ENCODE data around the gene POLR3B.

The POLR3B gene

DNA sequence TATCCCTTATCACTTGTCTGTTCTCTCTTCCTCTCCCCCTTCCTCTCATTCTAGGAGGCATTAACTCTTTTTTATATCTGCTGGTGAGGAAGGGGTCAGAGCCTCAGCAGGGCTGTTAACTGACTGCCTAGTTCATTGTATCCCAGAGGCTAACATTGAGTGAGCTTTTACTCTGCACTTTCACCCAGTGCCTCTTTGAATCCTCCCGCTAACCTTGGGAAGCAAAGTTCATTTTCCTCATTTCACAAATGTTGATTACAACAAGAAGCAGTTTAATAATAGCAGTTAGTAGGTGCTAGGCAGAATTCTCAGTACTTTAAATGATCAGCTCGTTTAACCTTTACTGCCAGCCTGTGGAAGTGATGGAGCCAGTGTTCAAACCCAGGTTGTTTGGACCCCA, 75.5 kb downstream of the POLR3B start:
- H3K4me1 ChIP-seq: no peaks in the 10 kb centered on the region
- DNase-seq: no peak
- H3K27me3 ChIP-seq: no peaks in the 10 kb centered on the region
- peaks cover 6% of the 10 kb centered on the region; the same call in 1 of the 2 replicates for H3K36me3 ChIP-seq
- no peaks in the 10 kb centered on the region for H3K9me3 ChIP-seq
- TF ChIP-seq, protein P1, sequence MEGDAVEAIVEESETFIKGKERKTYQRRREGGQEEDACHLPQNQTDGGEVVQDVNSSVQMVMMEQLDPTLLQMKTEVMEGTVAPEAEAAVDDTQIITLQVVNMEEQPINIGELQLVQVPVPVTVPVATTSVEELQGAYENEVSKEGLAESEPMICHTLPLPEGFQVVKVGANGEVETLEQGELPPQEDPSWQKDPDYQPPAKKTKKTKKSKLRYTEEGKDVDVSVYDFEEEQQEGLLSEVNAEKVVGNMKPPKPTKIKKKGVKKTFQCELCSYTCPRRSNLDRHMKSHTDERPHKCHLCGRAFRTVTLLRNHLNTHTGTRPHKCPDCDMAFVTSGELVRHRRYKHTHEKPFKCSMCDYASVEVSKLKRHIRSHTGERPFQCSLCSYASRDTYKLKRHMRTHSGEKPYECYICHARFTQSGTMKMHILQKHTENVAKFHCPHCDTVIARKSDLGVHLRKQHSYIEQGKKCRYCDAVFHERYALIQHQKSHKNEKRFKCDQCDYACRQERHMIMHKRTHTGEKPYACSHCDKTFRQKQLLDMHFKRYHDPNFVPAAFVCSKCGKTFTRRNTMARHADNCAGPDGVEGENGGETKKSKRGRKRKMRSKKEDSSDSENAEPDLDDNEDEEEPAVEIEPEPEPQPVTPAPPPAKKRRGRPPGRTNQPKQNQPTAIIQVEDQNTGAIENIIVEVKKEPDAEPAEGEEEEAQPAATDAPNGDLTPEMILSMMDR (IDR thresholded peaks at IDR 0.05; ENCODE audit: low read depth, low read length): no peak
- no peak overlapping the region for H3K4me3 ChIP-seq (ENCODE audit: low read depth, low read length)

DNA sequence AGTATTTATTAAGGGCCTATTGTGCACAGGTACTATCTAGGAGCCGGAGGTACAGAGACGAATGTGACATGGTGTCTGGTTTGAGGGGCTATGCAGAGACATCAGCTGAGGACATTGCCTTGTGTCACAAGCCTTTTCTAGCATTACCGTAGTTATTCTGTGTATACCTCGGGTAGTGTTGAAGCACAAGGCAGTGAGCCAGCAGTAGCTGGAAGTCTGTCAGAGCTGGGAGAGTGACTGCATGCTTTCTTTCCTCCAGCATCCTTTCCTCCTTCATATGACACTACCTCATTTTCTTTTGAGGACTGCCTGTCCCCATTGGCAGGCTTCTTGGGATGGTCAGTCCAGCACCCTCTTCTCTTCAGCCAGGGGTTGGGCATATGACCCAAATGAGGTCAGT, 77.0 kb downstream of the POLR3B start:
- Histone ChIP-seq H3K36me3 (peaks cover 7% of the 10 kb centered on the region; the same call in 1 of the 2 replicates), H3K4me3 (ENCODE audit: low read depth, low read length) (no peak overlapping the region), H3K4me1 (no peaks in the 10 kb centered on the region), H3K9me3 (no peaks in the 10 kb centered on the region), H3K27me3 (no peaks in the 10 kb centered on the region)
- DNase-seq: no peak
- TF ChIP-seq, protein P1 (IDR thresholded peaks at IDR 0.05; ENCODE audit: low read depth, low read length): no peak

DNA sequence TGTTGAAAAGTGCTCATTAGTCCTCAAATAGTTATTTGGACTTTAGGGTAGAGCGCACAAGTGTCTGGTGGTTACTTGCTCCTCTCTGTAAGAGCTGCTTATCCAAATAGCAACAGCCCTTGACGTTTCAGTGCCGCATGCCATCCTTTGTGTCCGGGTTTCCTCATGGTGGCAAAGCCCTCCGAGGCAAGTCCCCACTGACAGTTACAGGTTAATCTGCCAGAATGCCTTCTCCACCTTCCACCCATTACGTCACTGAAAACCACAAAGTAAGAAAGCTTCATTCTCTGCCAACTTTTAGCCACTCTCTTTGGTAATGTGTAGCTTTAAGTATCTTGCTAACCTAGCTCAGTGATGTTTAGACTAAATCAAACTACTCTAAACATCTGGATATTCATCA, 78.6 kb downstream of the POLR3B start:
- no peak overlapping the region for H3K4me3 ChIP-seq (ENCODE audit: low read depth, low read length)
- no peaks in the 10 kb centered on the region for H3K27me3 ChIP-seq
- H3K9me3 ChIP-seq: no peaks in the 10 kb centered on the region
- no peaks in the 10 kb centered on the region for H3K4me1 ChIP-seq
- no peak for DNase-seq
- TF ChIP-seq, protein P1 (IDR thresholded peaks at IDR 0.05; ENCODE audit: low read depth, low read length): no peak
- H3K36me3 ChIP-seq: peaks cover 7% of the 10 kb centered on the region; the same call in 1 of the 2 replicates

DNA sequence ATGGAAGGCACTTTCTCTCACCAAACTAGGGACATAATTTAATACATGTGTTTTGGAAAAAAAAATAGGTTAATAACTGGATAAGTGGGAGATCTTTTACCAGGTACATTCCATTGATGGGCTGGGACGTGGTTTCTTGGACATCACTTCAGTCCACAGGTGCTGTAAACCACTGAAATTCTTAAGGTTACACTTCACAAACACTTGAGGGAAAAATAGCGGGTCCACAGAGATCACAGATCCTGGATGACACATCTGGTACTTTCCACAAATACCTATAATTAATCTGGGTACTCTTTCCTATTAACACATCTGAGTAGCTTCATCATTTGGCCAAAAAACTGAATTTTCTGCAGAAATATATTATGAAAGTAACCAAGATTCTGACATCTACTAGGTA, 85.0 kb downstream of the POLR3B start:
- no peaks in the 10 kb centered on the region for H3K4me1 ChIP-seq
- TF ChIP-seq, protein P1 (IDR thresholded peaks at IDR 0.05; ENCODE audit: low read depth, low read length): no peak
- no peak for DNase-seq
- no peaks in the 10 kb centered on the region for H3K9me3 ChIP-seq
- H3K36me3 ChIP-seq: peaks cover 6% of the 10 kb centered on the region; the same call in 1 of the 2 replicates
- H3K27me3 ChIP-seq: no peaks in the 10 kb centered on the region
- H3K4me3 ChIP-seq (ENCODE audit: low read depth, low read length): no peak overlapping the region

DNA sequence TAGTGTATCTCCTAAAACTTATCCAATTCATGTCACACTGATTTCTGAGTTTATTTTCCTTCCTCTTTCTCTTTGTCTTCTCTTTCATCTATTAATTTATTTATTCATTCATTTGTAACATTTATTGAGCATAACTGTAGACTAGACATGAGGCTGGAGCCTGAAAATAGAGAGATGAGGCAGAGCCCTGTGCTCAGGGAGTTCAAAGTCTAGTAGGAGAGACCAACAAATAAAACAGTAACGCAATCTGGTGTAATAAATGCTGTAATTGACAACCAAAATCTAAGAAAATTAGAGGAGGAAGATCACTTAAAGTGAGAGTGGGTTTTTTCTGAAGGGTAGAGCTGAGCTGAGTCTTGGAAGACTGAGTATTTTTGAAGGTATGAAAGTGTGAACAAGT, 87.5 kb downstream of the POLR3B start:
- Histone ChIP-seq H3K9me3 (no peaks in the 10 kb centered on the region), H3K27me3 (no peaks in the 10 kb centered on the region), H3K36me3 (no peaks in the 10 kb centered on the region; the same call in 1 of the 2 replicates), H3K4me1 (no peaks in the 10 kb centered on the region), H3K4me3 (ENCODE audit: low read depth, low read length) (no peak overlapping the region)
- no peak for DNase-seq
- TF ChIP-seq, protein P1 (IDR thresholded peaks at IDR 0.05; ENCODE audit: low read depth, low read length): no peak

DNA sequence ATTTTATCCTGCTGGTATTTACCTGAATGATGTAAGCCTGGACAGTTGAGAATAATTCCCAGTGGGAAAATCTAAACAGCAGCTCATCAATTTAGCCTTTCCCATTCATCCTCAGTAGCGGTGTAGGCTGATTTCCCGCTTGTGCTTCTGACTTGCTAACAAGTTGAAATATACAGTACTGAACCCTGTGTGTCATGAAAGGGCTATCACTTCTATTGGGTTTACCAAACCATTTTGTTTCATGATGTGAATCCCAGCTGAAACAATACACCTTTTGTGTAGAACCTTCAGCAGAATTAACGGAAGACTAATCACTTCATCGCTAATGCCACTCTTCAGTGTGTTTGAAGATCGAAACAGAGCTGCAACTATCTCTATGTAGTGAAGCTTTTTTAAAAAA, 88.4 kb downstream of the POLR3B start:
- H3K36me3 ChIP-seq: no peaks in the 10 kb centered on the region; the same call in 1 of the 2 replicates
- no peak overlapping the region for H3K4me3 ChIP-seq (ENCODE audit: low read depth, low read length)
- H3K4me1 ChIP-seq: no peaks in the 10 kb centered on the region
- no peaks in the 10 kb centered on the region for H3K27me3 ChIP-seq
- TF ChIP-seq, protein P1 (IDR thresholded peaks at IDR 0.05; ENCODE audit: low read depth, low read length): no peak
- H3K9me3 ChIP-seq: no peaks in the 10 kb centered on the region
- DNase-seq: no peak

Data from BE2C (cell line).